OCI-LY1 (cell line): ENCODE data around the gene RAB3C.

ENCODE experiments used
- H2AFZ ChIP-seq: fragments of 200-600 bp; sonication (generic), shearing (Covaris generic); 2 replicates; pipeline ENCODE4 v1.6.0; 2014; ENCODE audit warnings: antibody characterized with exemption, mild to moderate bottlenecking, low read length
- H3F3A ChIP-seq: fragments of 200-600 bp; sonication (generic), shearing (Covaris generic); 2 replicates; pipeline ENCODE4 v1.6.0; 2014; ENCODE audit warnings: mild to moderate bottlenecking, antibody characterized with exemption, low read length, moderate library complexity; ENCODE audit not compliant: insufficient read depth
- H3K27ac ChIP-seq: fragments of 200-600 bp; sonication (generic); 2 replicates; pipeline ENCODE4 v1.5.1; 2014; ENCODE audit warnings: low read length, mixed run types, mild to moderate bottlenecking, low read depth; ENCODE audit not compliant: poor library complexity, severe bottlenecking
- H3K27me3 ChIP-seq: fragments of 200-600 bp; sonication (generic); 2 replicates; pipeline ENCODE4 v1.6.0; 2014; ENCODE audit warnings: antibody characterized with exemption, mild to moderate bottlenecking, low read length, moderate library complexity; ENCODE audit not compliant: insufficient read depth
- H3K36me3 ChIP-seq: fragments of 200-600 bp; sonication (generic); 2 replicates; pipeline ENCODE4 v1.6.1; 2014; ENCODE audit warnings: mild to moderate bottlenecking, antibody characterized with exemption, low read length, moderate library complexity, mixed read lengths; ENCODE audit not compliant: insufficient read depth
- H3K4me1 ChIP-seq: fragments of 200-600 bp; sonication (generic); 2 replicates; pipeline ENCODE4 v1.5.1; 2014; ENCODE audit warnings: mild to moderate bottlenecking, low read length, moderate library complexity; ENCODE audit not compliant: insufficient read depth, severe bottlenecking
- H3K4me2 ChIP-seq: fragments of 200-600 bp; sonication (generic), shearing (Covaris generic); 2 replicates; pipeline ENCODE4 v1.6.1; 2014; ENCODE audit warnings: low read length
- H3K4me3 ChIP-seq: fragments of 200-600 bp; sonication (generic); 2 replicates; pipeline ENCODE4 v1.5.1; 2014; ENCODE audit warnings: low read length, low read depth, mild to moderate bottlenecking, mixed read lengths; ENCODE audit not compliant: poor library complexity, severe bottlenecking
- H3K79me2 ChIP-seq: fragments of 200-600 bp; shearing (Covaris generic); 2 replicates; pipeline ENCODE4 v1.6.1; 2016; ENCODE audit warnings: mixed run types, low read length, mixed read lengths; ENCODE audit not compliant: insufficient read depth
- H3K9ac ChIP-seq: fragments of 200-600 bp; sonication (generic), shearing (Covaris generic); 2 replicates; pipeline ENCODE4 v1.6.1; 2014; ENCODE audit warnings: mild to moderate bottlenecking, low read length, mixed read lengths
- H3K9me2 ChIP-seq: fragments of 200-600 bp; sonication (generic), shearing (Covaris generic); 2 replicates; pipeline ENCODE4 v1.6.1; 2014; ENCODE audit warnings: low read depth, mild to moderate bottlenecking, low read length, mixed read lengths
- H3K9me3 ChIP-seq: fragments of 200-600 bp; shearing (Covaris generic); 2 replicates; pipeline ENCODE4 v1.6.1; 2014; ENCODE audit warnings: low read length, mixed read lengths
- H4K20me1 ChIP-seq: fragments of 200-600 bp; sonication (generic), shearing (Covaris generic); 2 replicates; pipeline ENCODE4 v1.6.0; 2016; ENCODE audit warnings: mild to moderate bottlenecking, low read length; ENCODE audit not compliant: insufficient read depth
- CTCF ChIP-seq: fragments of 200-600 bp; sonication (generic), shearing (Covaris generic); IDR thresholded peaks from 2 replicates; pipeline ENCODE4 v1.5.1; 2017; ENCODE audit warnings: mild to moderate bottlenecking, antibody characterized with exemption, low read length, moderate library complexity, mixed read lengths
- EZH2 ChIP-seq: fragments of 200-600 bp; sonication (generic), shearing (Covaris generic); IDR thresholded peaks from 2 replicates; pipeline ENCODE4 v1.8.0; 2017; ENCODE audit warnings: borderline replicate concordance, mixed run types, mild to moderate bottlenecking, antibody characterized with exemption, low read length, moderate library complexity, mixed read lengths

RAB3C gene

GRCh38 chr5:58764199-58764598, 181.3 kb downstream of the RAB3C start:
- TF ChIP-seq CTCF (no peak), EZH2 (no peak)
- Histone ChIP-seq H3K36me3 (no peaks in the 10 kb centered on the region), H3K27ac (no peak overlapping the region), H3K27me3 (no peaks in the 10 kb centered on the region), H3K4me3 (no peak overlapping the region), H3K9ac (no peak overlapping the region), H3K9me3 (no peaks in the 10 kb centered on the region), H2AFZ (no peak overlapping the region), H3K9me2 (no peaks in the 10 kb centered on the region), H3K4me2 (no peak overlapping the region), H4K20me1 (no peaks in the 10 kb centered on the region), H3K79me2 (no peaks in the 10 kb centered on the region), H3K4me1 (no peaks in the 10 kb centered on the region), H3F3A (no peaks in the 10 kb centered on the region)

- no peaks in the 10 kb centered on the region for H3K79me2 ChIP-seq
- H3K27ac ChIP-seq = no peak overlapping the region
- H3K4me1 ChIP-seq = no peaks in the 10 kb centered on the region
- H3K4me2 ChIP-seq = no peak overlapping the region
- H4K20me1 ChIP-seq = no peaks in the 10 kb centered on the region
- H3K4me3 ChIP-seq = no peak overlapping the region
- no peaks in the 10 kb centered on the region for H3K27me3 ChIP-seq
- no peaks in the 10 kb centered on the region for H3F3A ChIP-seq
- no peak overlapping the region for H3K9ac ChIP-seq
- H3K9me2 ChIP-seq = no peaks in the 10 kb centered on the region
- H2AFZ ChIP-seq = no peak overlapping the region
- H3K36me3 ChIP-seq = no peaks in the 10 kb centered on the region
- TF ChIP-seq CTCF (no peak), EZH2 (no peak)
- no peaks in the 10 kb centered on the region for H3K9me3 ChIP-seq
Measured at GRCh38 chr5:58765058-58765457, 182.2 kb downstream of the RAB3C start.

- TF ChIP-seq EZH2 = no peak
- no peak for TF ChIP-seq CTCF
- no peaks in the 10 kb centered on the region for H4K20me1 ChIP-seq
- no peaks in the 10 kb centered on the region for H3K4me1 ChIP-seq
- H3K9me3 ChIP-seq = no peaks in the 10 kb centered on the region
- H3K4me3 ChIP-seq = no peak overlapping the region
- H3K4me2 ChIP-seq = no peak overlapping the region
- H3F3A ChIP-seq = no peaks in the 10 kb centered on the region
- no peaks in the 10 kb centered on the region for H3K27me3 ChIP-seq
- H3K36me3 ChIP-seq = no peaks in the 10 kb centered on the region
- H3K79me2 ChIP-seq = no peaks in the 10 kb centered on the region
- H3K27ac ChIP-seq = no peak overlapping the region
- no peaks in the 10 kb centered on the region for H3K9me2 ChIP-seq
- no peak overlapping the region for H2AFZ ChIP-seq
- H3K9ac ChIP-seq = no peak overlapping the region
Measured at GRCh38 chr5:58767104-58767503, 184.2 kb downstream of the RAB3C start.
